ENCODE data around the gene MARCHF3.
"Not testable (repeated sequence)": the region's sequence is repeated elsewhere in the genome, so short reads cannot be mapped to it uniquely, and the experiment has no call there.

DNA sequence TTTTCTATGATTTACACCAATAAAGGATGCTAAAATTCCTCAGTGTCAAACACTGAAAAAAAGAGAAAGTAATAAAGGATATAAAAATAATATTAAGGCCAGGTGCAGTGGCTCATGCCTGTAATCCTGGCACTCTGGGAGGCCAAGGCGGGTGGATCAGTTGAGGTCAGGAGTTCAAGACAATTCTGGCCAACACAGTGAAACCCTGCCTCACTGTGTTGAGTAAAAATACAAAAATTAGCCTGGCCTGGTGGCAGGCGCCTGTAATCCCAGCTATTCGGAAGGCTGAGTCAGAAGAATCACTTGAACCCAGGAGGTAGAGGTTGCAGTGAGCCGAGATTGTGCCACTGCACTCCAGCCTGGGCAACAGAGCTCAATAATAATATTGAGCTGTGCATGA, 87.5 kb downstream of the MARCHF3 start:
- TF ChIP-seq CTCF (IDR thresholded peaks at IDR 0.05; ENCODE audit: low read length); EZH2 (IDR thresholded peaks at IDR 0.05; ENCODE audit: borderline replicate concordance, low read length): not testable (repeated sequence)

All from OCI-LY1 (cell line).